ENCODE results near the gene MYO5B. TPM values are rescaled to one million over a fixed set of nuclear protein-coding genes. Genes with fewer than 3 reads are reported as not detected.

The MYO5B gene
- total and polyA plus RNA-seq, 9 of the 15 experiments (the other 6 are each of a cell fraction or from before 2014, with no cell fraction given) = 0.07 to 0.42 (median 0.28) TPM

- TF ChIP-seq PYGO2 (tag; IDR thresholded peaks at IDR 0.05) = no peak
These were observed 742 bp upstream of the MYO5B start (continued) for GRCh38 chr18:50195689-50196088.

GRCh38 chr18:50193796-50194630, 934 bp downstream of the MYO5B start:
- no peak overlapping the region for H2AFZ ChIP-seq (ENCODE audit: low read depth, low read length)
- in situ Hi-C loops (cut with MboI) = no loop called here
- intact Hi-C loops (cut with micrococcal nuclease) = loop anchor here (10.0 kb wide), 1 partner anchor 139 kb away; no protein-coding TSS in a partner anchor
- no peak overlapping the region for H3K4me2 ChIP-seq (ENCODE audit: insufficient read depth, low read length)
- H3K9me1 ChIP-seq (ENCODE audit: control insufficient read depth, insufficient read depth, low read length) = no peaks in the 10 kb centered on the region
- BruUV-seq (replicated peaks) = no TSS peak
- no peak for DNase-seq (ENCODE audit: extremely low read depth in 1 of 4, low spot score in 3 of 4)
- H3K27me3 ChIP-seq (ENCODE audit: control insufficient read depth in 2 of 2, insufficient read depth in 2 of 2, low read length in 2 of 2) = peaks cover 0 to 26% of the 10 kb centered on the region in 2 experiments; a peak in 3 of 5 replicates
- FAIRE-seq = no peak
- no peak for ATAC-seq
- 31% methylated on average over 14 of the region's 68 CpGs for WGBS (ENCODE audit: insufficient coverage, low coverage, missing lambda C conversion rate)
- H3K4me3 ChIP-seq = no peak overlapping the region
- no peaks in the 10 kb centered on the region for H3K36me3 ChIP-seq (ENCODE audit: control insufficient read depth, insufficient read depth, low read length)
- no peaks in the 10 kb centered on the region for H3K79me2 ChIP-seq (ENCODE audit: control insufficient read depth, insufficient read depth, low read length)
- ChIA-PET POLR2A (interaction anchor here (1.0 kb wide), 1 partner anchor 212 kb away, joined by 3 read pairs; no protein-coding TSS in a partner anchor), CTCF (ENCODE audit: low intra/inter-chr PET ratio) (no interaction called here)
- no peaks in the 10 kb centered on the region for H4K20me1 ChIP-seq (replicated peaks; ENCODE audit: control insufficient read depth, insufficient read depth, low read length)
- H3K9ac ChIP-seq (ENCODE audit: insufficient read depth in 1 of 2, low read depth in 2 of 2, low read length in 2 of 2) = no peak overlapping the region
- H3K27ac ChIP-seq (ENCODE audit: extremely low read depth, low read depth, low read length) = no peak overlapping the region
- no peaks in the 10 kb centered on the region for H3K9me3 ChIP-seq (replicated peaks; ENCODE audit: control insufficient read depth, insufficient read depth, low read depth, low read length)
- peaks cover 0 to 13% of the 10 kb centered on the region in 2 experiments; a peak in 1 of 5 replicates for H3K4me1 ChIP-seq (replicated peaks in 1 of 2; ENCODE audit: control insufficient read depth in 2 of 2, insufficient read depth in 2 of 2, low read length in 2 of 2)
- TF ChIP-seq ZNF639 (CRISPR knock-in tag; conservative IDR thresholded peaks at IDR 0.05 in 1 of 2, IDR thresholded peaks at IDR 0.05 in 1 of 2) (no peak), TEAD1 (CRISPR knock-in tag; IDR thresholded peaks at IDR 0.05) (no peak), UBTF (IDR thresholded peaks at IDR 0.05; ENCODE audit: borderline replicate concordance in 1 of 2, low read depth in 2 of 2, low read length in 2 of 2) (no peak), ZBTB7A (IDR thresholded peaks at IDR 0.05; ENCODE audit: borderline replicate concordance, control insufficient read depth, low read depth, low read length) (no peak), ZBTB34 (CRISPR knock-in tag; IDR thresholded peaks at IDR 0.05) (no peak), ZNF79 (CRISPR knock-in tag; IDR thresholded peaks at IDR 0.05; ENCODE audit: low read depth) (no peak), SREBF1 (IDR thresholded peaks at IDR 0.05; ENCODE audit: borderline replicate concordance, low read depth, low read length) (no peak)
